ENCODE data around the gene ZNF862.

ZNF862 gene

DNA sequence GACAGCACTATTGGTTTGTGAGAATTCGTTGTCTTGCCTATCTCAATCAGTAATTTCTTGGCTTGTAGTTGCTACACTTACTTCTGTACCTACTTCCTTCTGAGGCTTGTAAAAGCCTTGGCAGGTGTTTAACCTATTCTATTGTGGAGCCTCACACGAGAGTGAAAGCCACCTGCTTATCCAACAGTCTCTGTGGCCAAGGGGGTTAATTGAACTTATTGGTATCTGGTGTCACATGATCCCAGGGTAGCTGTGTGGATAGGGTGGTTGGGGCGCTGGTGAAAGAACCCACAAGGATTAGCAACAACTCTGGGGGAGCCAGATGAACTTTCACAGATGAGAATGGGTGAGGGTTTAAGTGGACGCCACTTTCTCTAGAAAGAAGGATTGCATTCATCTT lies 21.7 kb downstream of the ZNF862 start:
- ATAC-seq, result no peak
- no peak for TF ChIP-seq ZC3H10 (CRISPR knock-in tag; IDR thresholded peaks at IDR 0.05)
- no peak for TF ChIP-seq RARB (CRISPR knock-in tag; IDR thresholded peaks at IDR 0.05)
- TF ChIP-seq ZNF8 (CRISPR knock-in tag; IDR thresholded peaks at IDR 0.05), result no peak
- no peak for TF ChIP-seq TOX (CRISPR knock-in tag; IDR thresholded peaks at IDR 0.05; ENCODE audit: borderline replicate concordance)
- TF ChIP-seq CSDC2 (CRISPR knock-in tag; IDR thresholded peaks at IDR 0.05), result no peak
- no peak for TF ChIP-seq ZNF565 (CRISPR knock-in tag; conservative IDR thresholded peaks at IDR 0.05; ENCODE audit: low read depth)
- TF ChIP-seq GLIS3 (CRISPR knock-in tag; IDR thresholded peaks at IDR 0.05), result no peak
- no peak for TF ChIP-seq ARNTL (CRISPR knock-in tag; IDR thresholded peaks at IDR 0.05; ENCODE audit: borderline replicate concordance, low read depth)

DNA sequence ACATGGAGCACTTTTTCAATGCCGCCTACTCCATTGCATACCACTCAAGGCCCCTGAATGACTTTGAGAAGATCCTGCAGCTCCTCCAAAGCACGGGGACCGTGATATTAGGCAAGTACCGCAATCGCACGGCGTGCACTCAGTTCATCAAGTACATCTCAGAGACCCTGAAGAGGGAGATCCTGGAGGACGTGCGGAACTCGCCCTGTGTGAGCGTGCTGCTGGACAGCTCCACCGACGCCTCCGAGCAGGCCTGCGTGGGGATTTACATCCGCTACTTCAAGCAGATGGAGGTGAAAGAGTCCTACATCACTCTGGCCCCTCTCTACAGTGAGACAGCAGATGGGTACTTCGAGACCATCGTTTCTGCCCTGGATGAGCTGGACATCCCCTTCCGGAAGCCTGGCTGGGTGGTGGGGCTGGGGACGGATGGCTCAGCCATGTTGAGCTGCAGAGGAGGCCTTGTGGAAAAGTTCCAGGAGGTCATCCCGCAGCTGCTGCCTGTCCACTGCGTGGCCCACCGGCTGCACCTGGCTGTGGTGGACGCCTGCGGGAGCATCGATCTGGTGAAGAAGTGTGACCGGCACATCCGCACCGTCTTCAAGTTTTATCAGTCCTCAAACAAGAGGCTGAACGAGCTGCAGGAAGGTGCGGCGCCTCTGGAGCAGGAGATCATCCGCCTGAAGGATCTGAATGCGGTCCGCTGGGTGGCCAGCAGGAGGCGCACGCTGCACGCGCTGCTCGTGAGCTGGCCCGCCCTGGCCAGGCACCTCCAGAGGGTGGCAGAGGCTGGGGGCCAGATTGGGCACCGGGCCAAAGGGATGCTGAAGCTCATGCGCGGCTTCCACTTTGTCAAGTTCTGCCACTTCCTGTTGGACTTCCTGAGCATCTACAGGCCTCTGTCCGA lies 22.9 kb downstream of the ZNF862 start:
- TF ChIP-seq, protein P1, sequence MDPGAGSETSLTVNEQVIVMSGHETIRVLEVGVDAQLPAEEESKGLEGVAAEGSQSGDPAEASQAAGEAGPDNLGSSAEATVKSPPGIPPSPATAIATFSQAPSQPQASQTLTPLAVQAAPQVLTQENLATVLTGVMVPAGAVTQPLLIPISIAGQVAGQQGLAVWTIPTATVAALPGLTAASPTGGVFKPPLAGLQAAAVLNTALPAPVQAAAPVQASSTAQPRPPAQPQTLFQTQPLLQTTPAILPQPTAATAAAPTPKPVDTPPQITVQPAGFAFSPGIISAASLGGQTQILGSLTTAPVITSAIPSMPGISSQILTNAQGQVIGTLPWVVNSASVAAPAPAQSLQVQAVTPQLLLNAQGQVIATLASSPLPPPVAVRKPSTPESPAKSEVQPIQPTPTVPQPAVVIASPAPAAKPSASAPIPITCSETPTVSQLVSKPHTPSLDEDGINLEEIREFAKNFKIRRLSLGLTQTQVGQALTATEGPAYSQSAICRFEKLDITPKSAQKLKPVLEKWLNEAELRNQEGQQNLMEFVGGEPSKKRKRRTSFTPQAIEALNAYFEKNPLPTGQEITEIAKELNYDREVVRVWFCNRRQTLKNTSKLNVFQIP (CRISPR knock-in tag; IDR thresholded peaks at IDR 0.05; ENCODE audit: borderline replicate concordance, low read depth), result no peak
- TF ChIP-seq RARB (CRISPR knock-in tag; IDR thresholded peaks at IDR 0.05) (no peak), SNAI2 (CRISPR knock-in tag; IDR thresholded peaks at IDR 0.05) (no peak), ESRRG (CRISPR knock-in tag; IDR thresholded peaks at IDR 0.05) (no peak), TCF4 (CRISPR knock-in tag; IDR thresholded peaks at IDR 0.05; ENCODE audit: borderline replicate concordance) (no peak), GLIS3 (CRISPR knock-in tag; IDR thresholded peaks at IDR 0.05) (no peak), ZNF70 (CRISPR knock-in tag; IDR thresholded peaks at IDR 0.05) (no peak), TOX (CRISPR knock-in tag; IDR thresholded peaks at IDR 0.05; ENCODE audit: borderline replicate concordance) (no peak), ZC3H10 (CRISPR knock-in tag; IDR thresholded peaks at IDR 0.05) (no peak), ZFP3 (CRISPR knock-in tag; IDR thresholded peaks at IDR 0.05) (no peak), OSR1 (CRISPR knock-in tag; IDR thresholded peaks at IDR 0.05) (no peak), ZNF565 (CRISPR knock-in tag; conservative IDR thresholded peaks at IDR 0.05; ENCODE audit: low read depth) (no peak), BACH2 (CRISPR knock-in tag; IDR thresholded peaks at IDR 0.05; ENCODE audit: borderline replicate concordance) (no peak), ZNF8 (CRISPR knock-in tag; IDR thresholded peaks at IDR 0.05) (no peak), ZFP30 (CRISPR knock-in tag; IDR thresholded peaks at IDR 0.05) (no peak)
- TF ChIP-seq, protein P2, sequence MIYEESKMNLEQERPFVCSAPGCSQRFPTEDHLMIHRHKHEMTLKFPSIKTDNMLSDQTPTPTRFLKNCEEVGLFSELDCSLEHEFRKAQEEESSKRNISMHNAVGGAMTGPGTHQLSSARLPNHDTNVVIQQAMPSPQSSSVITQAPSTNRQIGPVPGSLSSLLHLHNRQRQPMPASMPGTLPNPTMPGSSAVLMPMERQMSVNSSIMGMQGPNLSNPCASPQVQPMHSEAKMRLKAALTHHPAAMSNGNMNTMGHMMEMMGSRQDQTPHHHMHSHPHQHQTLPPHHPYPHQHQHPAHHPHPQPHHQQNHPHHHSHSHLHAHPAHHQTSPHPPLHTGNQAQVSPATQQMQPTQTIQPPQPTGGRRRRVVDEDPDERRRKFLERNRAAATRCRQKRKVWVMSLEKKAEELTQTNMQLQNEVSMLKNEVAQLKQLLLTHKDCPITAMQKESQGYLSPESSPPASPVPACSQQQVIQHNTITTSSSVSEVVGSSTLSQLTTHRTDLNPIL (CRISPR knock-in tag; IDR thresholded peaks at IDR 0.05; ENCODE audit: low read depth), result no peak
- TF ChIP-seq, protein P3, sequence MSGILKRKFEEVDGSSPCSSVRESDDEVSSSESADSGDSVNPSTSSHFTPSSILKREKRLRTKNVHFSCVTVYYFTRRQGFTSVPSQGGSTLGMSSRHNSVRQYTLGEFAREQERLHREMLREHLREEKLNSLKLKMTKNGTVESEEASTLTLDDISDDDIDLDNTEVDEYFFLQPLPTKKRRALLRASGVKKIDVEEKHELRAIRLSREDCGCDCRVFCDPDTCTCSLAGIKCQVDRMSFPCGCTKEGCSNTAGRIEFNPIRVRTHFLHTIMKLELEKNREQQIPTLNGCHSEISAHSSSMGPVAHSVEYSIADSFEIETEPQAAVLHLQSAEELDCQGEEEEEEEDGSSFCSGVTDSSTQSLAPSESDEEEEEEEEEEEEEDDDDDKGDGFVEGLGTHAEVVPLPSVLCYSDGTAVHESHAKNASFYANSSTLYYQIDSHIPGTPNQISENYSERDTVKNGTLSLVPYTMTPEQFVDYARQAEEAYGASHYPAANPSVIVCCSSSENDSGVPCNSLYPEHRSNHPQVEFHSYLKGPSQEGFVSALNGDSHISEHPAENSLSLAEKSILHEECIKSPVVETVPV (CRISPR knock-in tag; IDR thresholded peaks at IDR 0.05), result no peak
- TF ChIP-seq, protein P4, sequence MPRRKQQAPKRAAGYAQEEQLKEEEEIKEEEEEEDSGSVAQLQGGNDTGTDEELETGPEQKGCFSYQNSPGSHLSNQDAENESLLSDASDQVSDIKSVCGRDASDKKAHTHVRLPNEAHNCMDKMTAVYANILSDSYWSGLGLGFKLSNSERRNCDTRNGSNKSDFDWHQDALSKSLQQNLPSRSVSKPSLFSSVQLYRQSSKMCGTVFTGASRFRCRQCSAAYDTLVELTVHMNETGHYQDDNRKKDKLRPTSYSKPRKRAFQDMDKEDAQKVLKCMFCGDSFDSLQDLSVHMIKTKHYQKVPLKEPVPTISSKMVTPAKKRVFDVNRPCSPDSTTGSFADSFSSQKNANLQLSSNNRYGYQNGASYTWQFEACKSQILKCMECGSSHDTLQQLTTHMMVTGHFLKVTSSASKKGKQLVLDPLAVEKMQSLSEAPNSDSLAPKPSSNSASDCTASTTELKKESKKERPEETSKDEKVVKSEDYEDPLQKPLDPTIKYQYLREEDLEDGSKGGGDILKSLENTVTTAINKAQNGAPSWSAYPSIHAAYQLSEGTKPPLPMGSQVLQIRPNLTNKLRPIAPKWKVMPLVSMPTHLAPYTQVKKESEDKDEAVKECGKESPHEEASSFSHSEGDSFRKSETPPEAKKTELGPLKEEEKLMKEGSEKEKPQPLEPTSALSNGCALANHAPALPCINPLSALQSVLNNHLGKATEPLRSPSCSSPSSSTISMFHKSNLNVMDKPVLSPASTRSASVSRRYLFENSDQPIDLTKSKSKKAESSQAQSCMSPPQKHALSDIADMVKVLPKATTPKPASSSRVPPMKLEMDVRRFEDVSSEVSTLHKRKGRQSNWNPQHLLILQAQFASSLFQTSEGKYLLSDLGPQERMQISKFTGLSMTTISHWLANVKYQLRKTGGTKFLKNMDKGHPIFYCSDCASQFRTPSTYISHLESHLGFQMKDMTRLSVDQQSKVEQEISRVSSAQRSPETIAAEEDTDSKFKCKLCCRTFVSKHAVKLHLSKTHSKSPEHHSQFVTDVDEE (CRISPR knock-in tag; IDR thresholded peaks at IDR 0.05), result no peak
- ATAC-seq, result no peak

DNA sequence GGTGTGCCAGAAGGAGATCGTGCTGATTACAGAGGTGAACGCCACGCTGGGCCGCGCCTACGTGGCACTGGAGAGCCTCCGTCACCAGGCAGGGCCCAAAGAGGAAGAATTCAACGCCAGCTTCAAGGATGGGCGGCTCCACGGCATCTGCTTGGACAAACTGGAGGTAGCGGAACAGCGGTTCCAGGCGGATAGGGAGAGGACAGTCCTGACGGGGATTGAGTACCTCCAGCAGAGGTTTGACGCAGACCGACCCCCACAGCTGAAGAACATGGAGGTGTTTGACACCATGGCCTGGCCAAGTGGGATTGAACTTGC lies 23.5 kb downstream of the ZNF862 start:
- no peak for ATAC-seq
- no peak for TF ChIP-seq ZFP30 (CRISPR knock-in tag; IDR thresholded peaks at IDR 0.05)
- TF ChIP-seq TCF4 (CRISPR knock-in tag; IDR thresholded peaks at IDR 0.05; ENCODE audit: borderline replicate concordance), result no peak
- TF ChIP-seq ZC3H10 (CRISPR knock-in tag; IDR thresholded peaks at IDR 0.05), result no peak
- no peak for TF ChIP-seq PPARA (CRISPR knock-in tag; IDR thresholded peaks at IDR 0.05; ENCODE audit: borderline replicate concordance)
- no peak for TF ChIP-seq BACH2 (CRISPR knock-in tag; IDR thresholded peaks at IDR 0.05; ENCODE audit: borderline replicate concordance)
- TF ChIP-seq TOX (CRISPR knock-in tag; IDR thresholded peaks at IDR 0.05; ENCODE audit: borderline replicate concordance), result no peak
- TF ChIP-seq RARB (CRISPR knock-in tag; IDR thresholded peaks at IDR 0.05), result no peak
- TF ChIP-seq, protein P4 (CRISPR knock-in tag; IDR thresholded peaks at IDR 0.05), result no peak
- TF ChIP-seq, protein P5, sequence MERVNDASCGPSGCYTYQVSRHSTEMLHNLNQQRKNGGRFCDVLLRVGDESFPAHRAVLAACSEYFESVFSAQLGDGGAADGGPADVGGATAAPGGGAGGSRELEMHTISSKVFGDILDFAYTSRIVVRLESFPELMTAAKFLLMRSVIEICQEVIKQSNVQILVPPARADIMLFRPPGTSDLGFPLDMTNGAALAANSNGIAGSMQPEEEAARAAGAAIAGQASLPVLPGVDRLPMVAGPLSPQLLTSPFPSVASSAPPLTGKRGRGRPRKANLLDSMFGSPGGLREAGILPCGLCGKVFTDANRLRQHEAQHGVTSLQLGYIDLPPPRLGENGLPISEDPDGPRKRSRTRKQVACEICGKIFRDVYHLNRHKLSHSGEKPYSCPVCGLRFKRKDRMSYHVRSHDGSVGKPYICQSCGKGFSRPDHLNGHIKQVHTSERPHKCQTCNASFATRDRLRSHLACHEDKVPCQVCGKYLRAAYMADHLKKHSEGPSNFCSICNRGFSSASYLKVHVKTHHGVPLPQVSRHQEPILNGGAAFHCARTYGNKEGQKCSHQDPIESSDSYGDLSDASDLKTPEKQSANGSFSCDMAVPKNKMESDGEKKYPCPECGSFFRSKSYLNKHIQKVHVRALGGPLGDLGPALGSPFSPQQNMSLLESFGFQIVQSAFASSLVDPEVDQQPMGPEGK (CRISPR knock-in tag; IDR thresholded peaks at IDR 0.05; ENCODE audit: borderline replicate concordance), result no peak
- no peak for TF ChIP-seq SNAI2 (CRISPR knock-in tag; IDR thresholded peaks at IDR 0.05)
- TF ChIP-seq ZFP3 (CRISPR knock-in tag; IDR thresholded peaks at IDR 0.05), result no peak
- TF ChIP-seq, protein P1 (CRISPR knock-in tag; IDR thresholded peaks at IDR 0.05; ENCODE audit: borderline replicate concordance, low read depth), result no peak

All from SK-N-SH treated with all-trans-retinoic acid at 6 μM for 48 hours (cell line).